SU-DHL-6 (cell line): ENCODE results near the gene IL27RA.

ENCODE experiments used
- H2AFZ ChIP-seq: fragments of 200-600 bp; sonication (generic); 2 replicates; pipeline ENCODE4 v1.6.1; 2014; ENCODE audit warnings: low read depth, mild to moderate bottlenecking, moderate library complexity, mixed read lengths, antibody characterized with exemption, low read length; ENCODE audit not compliant: severe bottlenecking
- H3F3A ChIP-seq: fragments of 200-600 bp; shearing (Covaris generic); 2 replicates; pipeline ENCODE4 v1.6.0; 2016; ENCODE audit warnings: antibody characterized with exemption, mild to moderate bottlenecking; ENCODE audit not compliant: insufficient read depth
- H3K27ac ChIP-seq: fragments of 200-600 bp; sonication (generic); 2 replicates; pipeline ENCODE4 v1.5.1; 2016; ENCODE audit warnings: low read depth, mild to moderate bottlenecking, low read length, moderate library complexity, mixed read lengths
- H3K27me3 ChIP-seq: fragments of 200-600 bp; sonication (generic), shearing (Covaris generic); 2 replicates; pipeline ENCODE4 v1.6.0; 2014; ENCODE audit warnings: mild to moderate bottlenecking, low read length
- H3K36me3 ChIP-seq: fragments of 200-600 bp; sonication (generic); 2 replicates; pipeline ENCODE4 v1.6.1; 2014; ENCODE audit warnings: mild to moderate bottlenecking, low read length, mixed read lengths
- H3K4me2 ChIP-seq: fragments of 300-600, 200-600 bp; shearing (Covaris generic), sonication (generic); 2 replicates; pipeline ENCODE4 v1.6.0; 2014; ENCODE audit warnings: low read length, low read depth, mild to moderate bottlenecking; ENCODE audit not compliant: poor library complexity, severe bottlenecking
- H3K4me3 ChIP-seq: fragments of 200-600 bp; sonication (generic); 2 replicates; pipeline ENCODE4 v1.5.1; 2014; ENCODE audit warnings: antibody characterized with exemption, low read length, mild to moderate bottlenecking, mixed read lengths; ENCODE audit not compliant: insufficient read depth, poor library complexity, severe bottlenecking
- H3K79me2 ChIP-seq: fragments of 200-600 bp; sonication (generic); 2 replicates; pipeline ENCODE4 v1.6.1; 2014; ENCODE audit warnings: mild to moderate bottlenecking, low read length, moderate library complexity; ENCODE audit not compliant: insufficient read depth
- H3K9ac ChIP-seq: fragments of 200-600 bp; sonication (generic); 2 replicates; pipeline ENCODE4 v1.7.0; 2014; ENCODE audit warnings: mild to moderate bottlenecking, low read length
- H3K9me2 ChIP-seq: fragments of 200-600 bp; sonication (generic); replicated peaks from 2 replicates; pipeline ENCODE4 v1.6.1; 2014; ENCODE audit warnings: low read length; ENCODE audit not compliant: insufficient read depth
- H3K9me3 ChIP-seq: fragments of 200-600 bp; sonication (generic); 2 replicates; pipeline ENCODE4 v1.6.1; 2014; ENCODE audit warnings: low read length, mixed read lengths; ENCODE audit not compliant: insufficient read depth
- H4K20me1 ChIP-seq: fragments of 200-600 bp; sonication (generic); 2 replicates; pipeline ENCODE4 v1.6.1; 2014; ENCODE audit warnings: low read depth, mild to moderate bottlenecking, antibody characterized with exemption, low read length, moderate library complexity, mixed read lengths
- EZH2phosphoT487 ChIP-seq: fragments of 200-600 bp; sonication (generic), shearing (Covaris generic); conservative IDR thresholded peaks from 2 replicates; pipeline ENCODE4 v1.6.1; 2018; ENCODE audit warnings: mild to moderate bottlenecking, antibody characterized with exemption, low read length, moderate library complexity, mixed read lengths
- TF ChIP-seq, protein P1 (sequence below): fragments of 200-600 bp; sonication (generic); IDR thresholded peaks from one replicate; pipeline ENCODE4 v1.5.1; 2017; ENCODE audit warnings: antibody characterized with exemption, mild to moderate bottlenecking, low read length, moderate library complexity; ENCODE audit not compliant: insufficient read depth, poor library complexity, severe bottlenecking

Gene IL27RA

DNA sequence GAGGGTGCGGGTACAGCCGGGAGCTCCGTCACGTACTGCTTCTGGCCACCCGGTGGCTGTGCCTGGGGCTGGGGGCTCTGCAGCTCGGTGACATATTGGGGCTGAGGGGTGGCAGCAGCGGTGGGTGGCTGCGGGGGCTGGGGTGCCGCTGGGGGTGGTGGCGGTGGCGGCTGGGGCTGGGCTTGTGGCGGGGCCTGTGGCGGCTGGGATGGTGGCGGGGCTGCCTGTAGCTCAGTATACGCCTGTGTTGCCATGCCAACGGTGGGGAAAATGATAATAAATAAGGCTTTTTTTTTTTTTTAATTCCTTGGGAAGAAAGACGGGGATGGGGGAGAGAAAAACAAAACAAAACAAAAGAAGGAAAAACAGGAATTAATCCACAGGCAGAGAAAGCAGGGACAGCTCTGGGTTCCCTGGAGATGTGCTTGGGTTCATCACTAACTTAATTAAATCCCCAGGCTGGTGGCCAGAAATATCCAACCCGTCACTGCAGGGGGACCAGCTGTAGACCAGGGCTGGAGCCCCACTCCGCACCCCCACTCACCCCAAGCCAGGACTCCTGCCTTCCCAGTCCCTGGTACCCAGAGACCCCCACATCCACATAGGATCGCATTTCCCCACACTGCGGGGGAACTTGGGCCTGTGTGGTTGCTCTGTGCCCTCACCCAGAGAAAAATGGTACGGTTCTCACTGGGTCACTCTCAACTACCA lies 37.8 kb upstream of the IL27RA start:
- Histone ChIP-seq H3K27me3 (no peaks in the 10 kb centered on the region), H3K4me2 (no peak overlapping the region), H3K9me3 (no peaks in the 10 kb centered on the region), H3K79me2 (no peaks in the 10 kb centered on the region; the same call in 1 of the 2 replicates), H3F3A (no peaks in the 10 kb centered on the region), H3K9me2 (no peaks in the 10 kb centered on the region), H3K36me3 (no peaks in the 10 kb centered on the region), H3K4me3 (no peak overlapping the region), H2AFZ (no peak overlapping the region), H4K20me1 (no peaks in the 10 kb centered on the region), H3K27ac (no peak overlapping the region), H3K9ac (no peak overlapping the region)
- TF ChIP-seq EZH2phosphoT487: no peak
- TF ChIP-seq, protein P1, sequence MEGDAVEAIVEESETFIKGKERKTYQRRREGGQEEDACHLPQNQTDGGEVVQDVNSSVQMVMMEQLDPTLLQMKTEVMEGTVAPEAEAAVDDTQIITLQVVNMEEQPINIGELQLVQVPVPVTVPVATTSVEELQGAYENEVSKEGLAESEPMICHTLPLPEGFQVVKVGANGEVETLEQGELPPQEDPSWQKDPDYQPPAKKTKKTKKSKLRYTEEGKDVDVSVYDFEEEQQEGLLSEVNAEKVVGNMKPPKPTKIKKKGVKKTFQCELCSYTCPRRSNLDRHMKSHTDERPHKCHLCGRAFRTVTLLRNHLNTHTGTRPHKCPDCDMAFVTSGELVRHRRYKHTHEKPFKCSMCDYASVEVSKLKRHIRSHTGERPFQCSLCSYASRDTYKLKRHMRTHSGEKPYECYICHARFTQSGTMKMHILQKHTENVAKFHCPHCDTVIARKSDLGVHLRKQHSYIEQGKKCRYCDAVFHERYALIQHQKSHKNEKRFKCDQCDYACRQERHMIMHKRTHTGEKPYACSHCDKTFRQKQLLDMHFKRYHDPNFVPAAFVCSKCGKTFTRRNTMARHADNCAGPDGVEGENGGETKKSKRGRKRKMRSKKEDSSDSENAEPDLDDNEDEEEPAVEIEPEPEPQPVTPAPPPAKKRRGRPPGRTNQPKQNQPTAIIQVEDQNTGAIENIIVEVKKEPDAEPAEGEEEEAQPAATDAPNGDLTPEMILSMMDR: no peak

DNA sequence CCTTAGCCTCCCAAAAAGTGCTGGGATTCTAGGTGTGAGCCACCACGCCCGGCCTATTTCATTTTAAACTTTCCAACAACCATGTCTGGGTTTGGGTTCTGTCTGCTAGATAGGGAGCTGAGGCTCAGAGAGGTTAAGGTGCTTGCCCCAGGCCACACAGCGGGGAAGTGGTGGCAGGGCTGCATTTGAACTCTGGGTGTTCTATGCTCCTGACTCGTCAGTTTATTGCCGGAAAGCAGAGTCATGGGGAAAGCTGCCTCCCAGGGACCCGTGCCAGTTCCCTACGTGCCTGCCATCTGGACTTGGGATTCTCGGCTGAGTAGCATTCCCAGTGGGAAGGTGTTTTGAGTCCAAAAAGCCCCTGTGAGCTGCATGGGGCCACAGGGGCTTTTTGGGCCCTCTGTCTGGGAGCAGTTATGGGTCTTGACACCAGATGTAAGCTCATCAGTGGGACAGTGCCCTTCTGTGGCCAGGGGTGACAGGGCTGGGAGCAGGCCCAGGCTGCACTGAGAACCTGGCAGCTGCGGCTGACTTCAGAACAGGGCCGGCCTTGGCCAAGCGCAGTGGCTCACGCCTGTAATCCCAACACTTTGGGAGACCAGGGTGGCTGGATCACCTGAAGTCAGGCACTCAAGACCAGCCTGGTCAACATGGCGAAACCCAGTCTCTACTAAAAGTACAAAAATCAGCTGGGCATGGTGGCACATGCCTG lies 36.4 kb upstream of the IL27RA start:
- Histone ChIP-seq H3K9ac (no peak overlapping the region), H3K9me2 (no peaks in the 10 kb centered on the region), H3K9me3 (peaks cover 3% of the 10 kb centered on the region; the same call in 1 of the 2 replicates), H3K27ac (no peak overlapping the region), H3K79me2 (no peaks in the 10 kb centered on the region; the same call in 1 of the 2 replicates), H3F3A (no peaks in the 10 kb centered on the region), H3K4me3 (no peak overlapping the region), H2AFZ (no peak overlapping the region), H3K4me2 (no peak overlapping the region), H3K27me3 (no peaks in the 10 kb centered on the region), H4K20me1 (no peaks in the 10 kb centered on the region), H3K36me3 (no peaks in the 10 kb centered on the region)
- TF ChIP-seq EZH2phosphoT487: no peak

DNA sequence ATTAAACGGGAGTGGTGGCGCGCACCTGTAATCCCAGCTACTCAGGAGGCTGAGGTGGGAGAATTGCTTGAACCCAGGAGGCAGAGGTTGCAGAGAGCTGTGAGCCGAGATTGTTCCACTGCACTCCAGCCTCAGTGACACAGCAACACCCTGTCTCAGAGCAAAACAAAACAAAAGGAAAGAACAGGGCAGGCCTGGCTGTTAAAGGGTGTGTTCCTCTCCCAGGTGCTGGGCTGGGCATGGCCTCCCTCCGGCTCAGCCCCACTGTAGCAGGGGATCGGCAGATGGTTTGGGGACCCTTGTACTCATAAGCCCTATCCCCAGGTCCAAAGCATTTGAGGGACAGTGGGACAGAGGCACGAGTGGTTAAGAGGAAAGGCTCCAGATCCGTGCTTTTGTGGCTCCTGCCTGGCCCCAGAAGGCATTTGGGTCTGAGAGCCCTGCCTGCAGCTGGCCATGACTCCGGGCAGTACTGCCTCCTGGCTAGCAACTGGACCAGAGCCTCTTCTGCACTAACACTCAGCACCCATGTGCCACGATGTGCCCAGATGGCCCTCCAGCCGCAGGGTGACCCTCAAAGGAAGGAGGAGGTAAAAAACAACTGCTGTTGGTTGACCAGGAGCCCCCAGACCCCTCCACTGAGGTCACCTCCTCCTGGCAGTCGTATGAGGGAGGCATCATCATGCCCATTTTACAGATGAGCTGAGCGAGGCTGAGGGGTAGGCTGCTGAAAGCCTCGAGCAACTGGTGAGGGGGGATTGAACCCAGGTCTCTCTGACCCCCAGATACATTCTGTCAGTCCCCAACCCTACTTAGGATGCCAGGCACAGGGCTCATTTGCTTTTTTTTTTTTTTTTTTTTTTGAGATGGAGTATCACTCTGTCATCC lies 35.4 kb upstream of the IL27RA start:
- Histone ChIP-seq H3K9me3 (peaks cover 3% of the 10 kb centered on the region; the same call in 1 of the 2 replicates), H2AFZ (no peak overlapping the region), H3K36me3 (no peaks in the 10 kb centered on the region), H3K9me2 (no peaks in the 10 kb centered on the region), H3K9ac (no peak overlapping the region), H3K4me2 (no peak overlapping the region), H3K4me3 (no peak overlapping the region), H3F3A (no peaks in the 10 kb centered on the region), H3K79me2 (no peaks in the 10 kb centered on the region; the same call in 1 of the 2 replicates), H4K20me1 (no peaks in the 10 kb centered on the region), H3K27me3 (no peaks in the 10 kb centered on the region), H3K27ac (no peak overlapping the region)
- TF ChIP-seq, protein P1: no peak
- TF ChIP-seq EZH2phosphoT487: no peak
